ENCODE results near the gene DNAJC5.
A peak's percentile ranks its signal among the peaks of the same experiment; 100 is the strongest.
"Not testable (repeated sequence)": the region's sequence is repeated elsewhere in the genome, so short reads cannot be mapped to it uniquely, and the experiment has no call there.

DNAJC5 gene

GRCh38 chr20:63911176-63911575 lies 16.2 kb downstream of the DNAJC5 start:
- DNase-seq (ENCODE audit: low read depth in 1 of 2, low spot score in 1 of 2), result no peak
- TF ChIP-seq JUND (IDR thresholded peaks at IDR 0.05; ENCODE audit: low read depth), result no peak
- in situ Hi-C loops (cut with HindIII; ENCODE audit: low pct_unique_long_range_greater_than_20kb, low sequenced_read_pairs), result no loop called here

- in situ Hi-C loops (cut with HindIII; ENCODE audit: low pct_unique_long_range_greater_than_20kb, low sequenced_read_pairs), result no loop called here
- no peak for TF ChIP-seq JUND (IDR thresholded peaks at IDR 0.05; ENCODE audit: low read depth)
- DNase-seq (ENCODE audit: low read depth in 1 of 2, low spot score in 1 of 2), result no peak
Measured at GRCh38 chr20:63913768-63914167, 18.8 kb downstream of the DNAJC5 start.

GRCh38 chr20:63915471-63915870 lies 20.5 kb downstream of the DNAJC5 start:
- no peak for TF ChIP-seq JUND (IDR thresholded peaks at IDR 0.05; ENCODE audit: low read depth)
- in situ Hi-C loops (cut with HindIII; ENCODE audit: low pct_unique_long_range_greater_than_20kb, low sequenced_read_pairs), result no loop called here
- DNase-seq (ENCODE audit: low read depth in 1 of 2, low spot score in 1 of 2), result peak in 1 of 2 experiments; percentile 36

- DNase-seq (ENCODE audit: low read depth in 1 of 2, low spot score in 1 of 2); in situ Hi-C loops (cut with HindIII; ENCODE audit: low pct_unique_long_range_greater_than_20kb, low sequenced_read_pairs): not testable (repeated sequence)
Measured at GRCh38 chr20:63916371-63916939, 21.5 kb downstream of the DNAJC5 start.

GRCh38 chr20:63917811-63918210 lies 22.9 kb downstream of the DNAJC5 start:
- TF ChIP-seq JUND (IDR thresholded peaks at IDR 0.05; ENCODE audit: low read depth), result no peak
- DNase-seq (ENCODE audit: low read depth in 1 of 2, low spot score in 1 of 2), result no peak
- in situ Hi-C loops (cut with HindIII; ENCODE audit: low pct_unique_long_range_greater_than_20kb, low sequenced_read_pairs), result no loop called here

- in situ Hi-C loops (cut with HindIII; ENCODE audit: low pct_unique_long_range_greater_than_20kb, low sequenced_read_pairs), result no loop called here
- no peak for DNase-seq (ENCODE audit: low read depth in 1 of 2, low spot score in 1 of 2)
- no peak for TF ChIP-seq JUND (IDR thresholded peaks at IDR 0.05; ENCODE audit: low read depth)
Measured at GRCh38 chr20:63919130-63919529, 24.2 kb downstream of the DNAJC5 start.

GRCh38 chr20:63920226-63920625 lies 25.3 kb downstream of the DNAJC5 start:
- TF ChIP-seq JUND (IDR thresholded peaks at IDR 0.05; ENCODE audit: low read depth), result no peak
- no peak for DNase-seq (ENCODE audit: low read depth in 1 of 2, low spot score in 1 of 2)
- in situ Hi-C loops (cut with HindIII; ENCODE audit: low pct_unique_long_range_greater_than_20kb, low sequenced_read_pairs), result no loop called here

GRCh38 chr20:63923651-63924050 lies 28.7 kb downstream of the DNAJC5 start:
- no peak for TF ChIP-seq JUND (IDR thresholded peaks at IDR 0.05; ENCODE audit: low read depth)
- in situ Hi-C loops (cut with HindIII; ENCODE audit: low pct_unique_long_range_greater_than_20kb, low sequenced_read_pairs), result no loop called here
- no peak for DNase-seq (ENCODE audit: low read depth in 1 of 2, low spot score in 1 of 2)

GRCh38 chr20:63924241-63924640 lies 29.3 kb downstream of the DNAJC5 start:
- in situ Hi-C loops (cut with HindIII; ENCODE audit: low pct_unique_long_range_greater_than_20kb, low sequenced_read_pairs), result no loop called here
- TF ChIP-seq JUND (IDR thresholded peaks at IDR 0.05; ENCODE audit: low read depth), result no peak
- no peak for DNase-seq (ENCODE audit: low read depth in 1 of 2, low spot score in 1 of 2)

GRCh38 chr20:63926298-63926697 lies 31.4 kb downstream of the DNAJC5 start:
- no peak for TF ChIP-seq JUND (IDR thresholded peaks at IDR 0.05; ENCODE audit: low read depth)
- in situ Hi-C loops (cut with HindIII; ENCODE audit: low pct_unique_long_range_greater_than_20kb, low sequenced_read_pairs), result no loop called here
- no peak for DNase-seq (ENCODE audit: low read depth in 1 of 2, low spot score in 1 of 2)

- in situ Hi-C loops (cut with HindIII; ENCODE audit: low pct_unique_long_range_greater_than_20kb, low sequenced_read_pairs), result no loop called here
- TF ChIP-seq JUND (IDR thresholded peaks at IDR 0.05; ENCODE audit: low read depth), result no peak
- DNase-seq (ENCODE audit: low read depth in 1 of 2, low spot score in 1 of 2), result no peak
Measured at GRCh38 chr20:63929071-63929470, 34.1 kb downstream of the DNAJC5 start.

- DNase-seq (ENCODE audit: low read depth in 1 of 2, low spot score in 1 of 2); in situ Hi-C loops (cut with HindIII; ENCODE audit: low pct_unique_long_range_greater_than_20kb, low sequenced_read_pairs): not testable (repeated sequence)
Measured at GRCh38 chr20:63929473-63929883, 34.6 kb downstream of the DNAJC5 start.

GRCh38 chr20:63930971-63931553 lies 36.1 kb downstream of the DNAJC5 start:
- in situ Hi-C loops (cut with HindIII; ENCODE audit: low pct_unique_long_range_greater_than_20kb, low sequenced_read_pairs), result no loop called here
- no peak for TF ChIP-seq JUND (IDR thresholded peaks at IDR 0.05; ENCODE audit: low read depth)
- no peak for DNase-seq (ENCODE audit: low read depth in 1 of 2, low spot score in 1 of 2)

GRCh38 chr20:63931735-63932134 lies 36.8 kb downstream of the DNAJC5 start:
- in situ Hi-C loops (cut with HindIII; ENCODE audit: low pct_unique_long_range_greater_than_20kb, low sequenced_read_pairs), result no loop called here
- no peak for TF ChIP-seq JUND (IDR thresholded peaks at IDR 0.05; ENCODE audit: low read depth)
- no peak for DNase-seq (ENCODE audit: low read depth in 1 of 2, low spot score in 1 of 2)

Measured in T47D (cell line).